WTC11 (cell line): Measurements from ENCODE around the gene ZNF507. TPM values are rescaled to one million over a fixed set of nuclear protein-coding genes. Genes with fewer than 3 reads are reported as not detected.

Source experiments
- ATAC-seq: fragments of 200-7000 bp; cut with Tn5 transposase; 2 replicates; pipeline ENCODE4 v1.10.0; 2021; ENCODE audit warnings: mild to moderate bottlenecking, moderate library complexity
- CTCF ChIA-PET: fragments of 300-600 bp; sonication (Branson Sonifier 250); formaldehyde crosslinking; loops from one replicate; lab custom pipeline; 2021; ENCODE audit warnings: antibody characterized with exemption; lab: Charles Lee
- POLR2A ChIA-PET: fragments of 350-600 bp; sonication (Branson Sonifier 250); formaldehyde crosslinking; loops from one replicate; lab custom pipeline; 2021; ENCODE audit warnings: antibody characterized with exemption; lab: Charles Lee
- DNase-seq: peaks from one replicate; pipeline ENCODE4 v3.0.0; 2021; ENCODE audit warnings: low spot score
- H3K27ac Mint-ChIP-seq: 2 replicates; pipeline ENCODE4 v1.8.0; 2021; ENCODE audit warnings: mixed read lengths
- H3K27me3 Mint-ChIP-seq: 2 replicates; pipeline ENCODE4 v1.8.0; 2021; ENCODE audit warnings: low read depth, mild to moderate bottlenecking, moderate library complexity, mixed read lengths
- H3K36me3 Mint-ChIP-seq: 2 replicates; pipeline ENCODE4 v1.8.0; 2021; ENCODE audit warnings: mixed read lengths
- H3K4me1 Mint-ChIP-seq: 2 replicates; pipeline ENCODE4 v1.8.0; 2022; ENCODE audit warnings: mixed read lengths
- H3K4me3 Mint-ChIP-seq: 2 replicates; pipeline ENCODE4 v1.8.0; 2021; ENCODE audit warnings: mild to moderate bottlenecking, moderate library complexity, mixed read lengths
- H3K9me3 Mint-ChIP-seq: 2 replicates; pipeline ENCODE4 v1.8.0; 2021; ENCODE audit warnings: mixed read lengths
- CREB1 ChIP-seq: sonication (generic); formaldehyde crosslinking; IDR thresholded peaks from 2 replicates; pipeline ENCODE4 v1.8.0; 2023; ENCODE audit warnings: mild to moderate bottlenecking, missing genetic modification reagents
- ESRRA ChIP-seq: sonication (generic); formaldehyde crosslinking; IDR thresholded peaks from 2 replicates; pipeline ENCODE4 v1.8.1; 2022; ENCODE audit warnings: mild to moderate bottlenecking, missing genetic modification reagents, borderline replicate concordance
- HMGA2 ChIP-seq: fragments of 250-450 bp; sonication (Bioruptor Pico); IDR thresholded peaks from 2 replicates; pipeline ENCODE4 v1.4.0; 2021; ENCODE audit warnings: mild to moderate bottlenecking, moderate library complexity
- MYBL2 ChIP-seq: sonication (generic); formaldehyde crosslinking; IDR thresholded peaks from 2 replicates; pipeline ENCODE4 v1.8.1; 2023; ENCODE audit warnings: mild to moderate bottlenecking, moderate library complexity, missing genetic modification reagents
- TEAD4 ChIP-seq: sonication (generic); formaldehyde crosslinking; IDR thresholded peaks from 2 replicates; pipeline ENCODE4 v1.8.0; 2022; ENCODE audit warnings: mild to moderate bottlenecking, missing genetic modification reagents
- ZNF219 ChIP-seq: sonication (generic); formaldehyde crosslinking; IDR thresholded peaks from 2 replicates; pipeline ENCODE4 v1.8.0; 2023; ENCODE audit warnings: missing genetic modification reagents, mild to moderate bottlenecking, borderline replicate concordance
- ZNF232 ChIP-seq: sonication (generic); formaldehyde crosslinking; IDR thresholded peaks from 2 replicates; pipeline ENCODE4 v1.8.0; 2022; ENCODE audit warnings: mild to moderate bottlenecking, missing genetic modification reagents
- total RNA-seq: library from RNA; stranded (reverse); gene quantifications from 3 replicates; pipeline ENCODE4 v1.2.3, GENCODE V29; 2021
- TF ChIP-seq, protein P1 (sequence below): sonication (generic); formaldehyde crosslinking; IDR thresholded peaks from 2 replicates; pipeline ENCODE4 v1.8.0; 2022; ENCODE audit warnings: mild to moderate bottlenecking, missing genetic modification reagents
- TF ChIP-seq, protein P2 (sequence below): fragments of 250-450 bp; sonication (Bioruptor Pico); IDR thresholded peaks from 2 replicates; pipeline ENCODE4 v1.9.0; 2021; ENCODE audit warnings: mild to moderate bottlenecking
- TF ChIP-seq, protein P3 (sequence below): fragments of 250-450 bp; sonication (Bioruptor Pico); IDR thresholded peaks from 2 replicates; pipeline ENCODE4 v1.9.0; 2021; ENCODE audit warnings: mild to moderate bottlenecking
- TF ChIP-seq, protein P4 (sequence below): sonication (generic); formaldehyde crosslinking; IDR thresholded peaks from 2 replicates; pipeline ENCODE4 v1.8.1; 2023; ENCODE audit warnings: mild to moderate bottlenecking, missing genetic modification reagents
- TF ChIP-seq, protein P5 (sequence below): sonication (generic); formaldehyde crosslinking; IDR thresholded peaks from 2 replicates; pipeline ENCODE4 v1.8.0; 2023; ENCODE audit warnings: missing genetic modification reagents, mild to moderate bottlenecking, borderline replicate concordance
- TF ChIP-seq, protein P6 (sequence below): fragments of 250-450 bp; sonication (Bioruptor Pico); IDR thresholded peaks from 2 replicates; pipeline ENCODE4 v1.9.0; 2021; ENCODE audit warnings: mild to moderate bottlenecking, borderline replicate concordance

Gene ZNF507
- total RNA-seq, 1 experiment from 2014 or later = 27.6 TPM

DNA sequence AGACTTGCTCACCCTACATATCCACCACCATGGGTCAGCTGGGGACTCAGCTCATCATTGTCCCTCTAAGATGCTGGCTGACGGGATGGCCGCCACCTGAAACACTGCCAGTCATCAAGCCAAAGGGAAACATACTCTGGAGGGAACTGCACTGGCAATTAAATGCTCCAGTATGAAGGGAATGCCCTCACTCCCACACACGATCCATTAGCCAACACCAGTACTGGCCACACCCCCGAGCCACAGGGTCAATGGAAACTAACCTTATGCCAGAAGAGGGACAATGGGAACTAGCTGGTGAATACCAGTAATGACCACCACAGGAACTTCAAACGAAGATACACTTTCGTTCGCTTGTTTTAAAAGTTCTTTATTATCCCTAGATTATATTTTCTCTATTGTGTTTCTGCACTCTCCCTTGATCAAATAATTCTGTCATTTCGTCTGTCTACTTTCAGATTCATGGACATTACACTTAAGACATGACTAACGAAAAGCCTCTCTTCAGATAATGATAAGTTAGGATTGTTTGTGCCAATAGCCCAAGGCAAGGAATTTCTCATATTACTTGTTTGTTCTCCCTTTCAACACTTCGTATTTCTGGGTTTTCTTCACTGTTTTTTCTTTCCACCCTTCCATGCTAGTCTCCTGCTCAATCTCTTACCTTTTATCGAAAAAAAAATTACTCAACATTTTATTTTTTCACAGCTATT is 1.7 kb upstream of the ZNF507 start:
- Mint-ChIP-seq H3K4me3 (no peak overlapping the region), H3K36me3 (peaks cover 1% of the 10 kb centered on the region; the same call in 1 of the 2 replicates), H3K9me3 (peaks cover 4% of the 10 kb centered on the region; the same call in 1 of the 2 replicates), H3K4me1 (peaks cover 6% of the 10 kb centered on the region), H3K27me3 (peaks cover 5% of the 10 kb centered on the region), H3K27ac (no peak overlapping the region)
- ChIA-PET POLR2A (no interaction called here), CTCF (interaction anchor here (0.6 to 1.1 kb wide), 3 partner anchors 25 to 157 kb away, joined by 3 to 4 read pairs (median 3); no protein-coding TSS in a partner anchor)
- no peak for ATAC-seq
- TF ChIP-seq, protein P1, sequence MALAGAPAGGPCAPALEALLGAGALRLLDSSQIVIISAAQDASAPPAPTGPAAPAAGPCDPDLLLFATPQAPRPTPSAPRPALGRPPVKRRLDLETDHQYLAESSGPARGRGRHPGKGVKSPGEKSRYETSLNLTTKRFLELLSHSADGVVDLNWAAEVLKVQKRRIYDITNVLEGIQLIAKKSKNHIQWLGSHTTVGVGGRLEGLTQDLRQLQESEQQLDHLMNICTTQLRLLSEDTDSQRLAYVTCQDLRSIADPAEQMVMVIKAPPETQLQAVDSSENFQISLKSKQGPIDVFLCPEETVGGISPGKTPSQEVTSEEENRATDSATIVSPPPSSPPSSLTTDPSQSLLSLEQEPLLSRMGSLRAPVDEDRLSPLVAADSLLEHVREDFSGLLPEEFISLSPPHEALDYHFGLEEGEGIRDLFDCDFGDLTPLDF = no peak
- TF ChIP-seq MYBL2 (CRISPR knock-in tag) (no peak), ESRRA (CRISPR knock-in tag) (no peak), ZNF232 (CRISPR knock-in tag) (no peak), TEAD4 (CRISPR knock-in tag) (no peak), ZNF219 (CRISPR knock-in tag) (no peak), CREB1 (CRISPR knock-in tag) (no peak), HMGA2 (CRISPR knock-in tag) (no peak)
- TF ChIP-seq, protein P2, sequence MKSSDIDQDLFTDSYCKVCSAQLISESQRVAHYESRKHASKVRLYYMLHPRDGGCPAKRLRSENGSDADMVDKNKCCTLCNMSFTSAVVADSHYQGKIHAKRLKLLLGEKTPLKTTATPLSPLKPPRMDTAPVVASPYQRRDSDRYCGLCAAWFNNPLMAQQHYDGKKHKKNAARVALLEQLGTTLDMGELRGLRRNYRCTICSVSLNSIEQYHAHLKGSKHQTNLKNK (CRISPR knock-in tag) = no peak
- TF ChIP-seq, protein P3, sequence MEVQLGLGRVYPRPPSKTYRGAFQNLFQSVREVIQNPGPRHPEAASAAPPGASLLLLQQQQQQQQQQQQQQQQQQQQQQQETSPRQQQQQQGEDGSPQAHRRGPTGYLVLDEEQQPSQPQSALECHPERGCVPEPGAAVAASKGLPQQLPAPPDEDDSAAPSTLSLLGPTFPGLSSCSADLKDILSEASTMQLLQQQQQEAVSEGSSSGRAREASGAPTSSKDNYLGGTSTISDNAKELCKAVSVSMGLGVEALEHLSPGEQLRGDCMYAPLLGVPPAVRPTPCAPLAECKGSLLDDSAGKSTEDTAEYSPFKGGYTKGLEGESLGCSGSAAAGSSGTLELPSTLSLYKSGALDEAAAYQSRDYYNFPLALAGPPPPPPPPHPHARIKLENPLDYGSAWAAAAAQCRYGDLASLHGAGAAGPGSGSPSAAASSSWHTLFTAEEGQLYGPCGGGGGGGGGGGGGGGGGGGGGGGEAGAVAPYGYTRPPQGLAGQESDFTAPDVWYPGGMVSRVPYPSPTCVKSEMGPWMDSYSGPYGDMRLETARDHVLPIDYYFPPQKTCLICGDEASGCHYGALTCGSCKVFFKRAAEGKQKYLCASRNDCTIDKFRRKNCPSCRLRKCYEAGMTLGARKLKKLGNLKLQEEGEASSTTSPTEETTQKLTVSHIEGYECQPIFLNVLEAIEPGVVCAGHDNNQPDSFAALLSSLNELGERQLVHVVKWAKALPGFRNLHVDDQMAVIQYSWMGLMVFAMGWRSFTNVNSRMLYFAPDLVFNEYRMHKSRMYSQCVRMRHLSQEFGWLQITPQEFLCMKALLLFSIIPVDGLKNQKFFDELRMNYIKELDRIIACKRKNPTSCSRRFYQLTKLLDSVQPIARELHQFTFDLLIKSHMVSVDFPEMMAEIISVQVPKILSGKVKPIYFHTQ (CRISPR knock-in tag) = no peak
- TF ChIP-seq, protein P4, sequence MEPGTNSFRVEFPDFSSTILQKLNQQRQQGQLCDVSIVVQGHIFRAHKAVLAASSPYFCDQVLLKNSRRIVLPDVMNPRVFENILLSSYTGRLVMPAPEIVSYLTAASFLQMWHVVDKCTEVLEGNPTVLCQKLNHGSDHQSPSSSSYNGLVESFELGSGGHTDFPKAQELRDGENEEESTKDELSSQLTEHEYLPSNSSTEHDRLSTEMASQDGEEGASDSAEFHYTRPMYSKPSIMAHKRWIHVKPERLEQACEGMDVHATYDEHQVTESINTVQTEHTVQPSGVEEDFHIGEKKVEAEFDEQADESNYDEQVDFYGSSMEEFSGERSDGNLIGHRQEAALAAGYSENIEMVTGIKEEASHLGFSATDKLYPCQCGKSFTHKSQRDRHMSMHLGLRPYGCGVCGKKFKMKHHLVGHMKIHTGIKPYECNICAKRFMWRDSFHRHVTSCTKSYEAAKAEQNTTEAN (CRISPR knock-in tag) = no peak
- TF ChIP-seq, protein P5, sequence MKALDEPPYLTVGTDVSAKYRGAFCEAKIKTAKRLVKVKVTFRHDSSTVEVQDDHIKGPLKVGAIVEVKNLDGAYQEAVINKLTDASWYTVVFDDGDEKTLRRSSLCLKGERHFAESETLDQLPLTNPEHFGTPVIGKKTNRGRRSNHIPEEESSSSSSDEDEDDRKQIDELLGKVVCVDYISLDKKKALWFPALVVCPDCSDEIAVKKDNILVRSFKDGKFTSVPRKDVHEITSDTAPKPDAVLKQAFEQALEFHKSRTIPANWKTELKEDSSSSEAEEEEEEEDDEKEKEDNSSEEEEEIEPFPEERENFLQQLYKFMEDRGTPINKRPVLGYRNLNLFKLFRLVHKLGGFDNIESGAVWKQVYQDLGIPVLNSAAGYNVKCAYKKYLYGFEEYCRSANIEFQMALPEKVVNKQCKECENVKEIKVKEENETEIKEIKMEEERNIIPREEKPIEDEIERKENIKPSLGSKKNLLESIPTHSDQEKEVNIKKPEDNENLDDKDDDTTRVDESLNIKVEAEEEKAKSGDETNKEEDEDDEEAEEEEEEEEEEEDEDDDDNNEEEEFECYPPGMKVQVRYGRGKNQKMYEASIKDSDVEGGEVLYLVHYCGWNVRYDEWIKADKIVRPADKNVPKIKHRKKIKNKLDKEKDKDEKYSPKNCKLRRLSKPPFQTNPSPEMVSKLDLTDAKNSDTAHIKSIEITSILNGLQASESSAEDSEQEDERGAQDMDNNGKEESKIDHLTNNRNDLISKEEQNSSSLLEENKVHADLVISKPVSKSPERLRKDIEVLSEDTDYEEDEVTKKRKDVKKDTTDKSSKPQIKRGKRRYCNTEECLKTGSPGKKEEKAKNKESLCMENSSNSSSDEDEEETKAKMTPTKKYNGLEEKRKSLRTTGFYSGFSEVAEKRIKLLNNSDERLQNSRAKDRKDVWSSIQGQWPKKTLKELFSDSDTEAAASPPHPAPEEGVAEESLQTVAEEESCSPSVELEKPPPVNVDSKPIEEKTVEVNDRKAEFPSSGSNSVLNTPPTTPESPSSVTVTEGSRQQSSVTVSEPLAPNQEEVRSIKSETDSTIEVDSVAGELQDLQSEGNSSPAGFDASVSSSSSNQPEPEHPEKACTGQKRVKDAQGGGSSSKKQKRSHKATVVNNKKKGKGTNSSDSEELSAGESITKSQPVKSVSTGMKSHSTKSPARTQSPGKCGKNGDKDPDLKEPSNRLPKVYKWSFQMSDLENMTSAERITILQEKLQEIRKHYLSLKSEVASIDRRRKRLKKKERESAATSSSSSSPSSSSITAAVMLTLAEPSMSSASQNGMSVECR = no peak
- TF ChIP-seq, protein P6, sequence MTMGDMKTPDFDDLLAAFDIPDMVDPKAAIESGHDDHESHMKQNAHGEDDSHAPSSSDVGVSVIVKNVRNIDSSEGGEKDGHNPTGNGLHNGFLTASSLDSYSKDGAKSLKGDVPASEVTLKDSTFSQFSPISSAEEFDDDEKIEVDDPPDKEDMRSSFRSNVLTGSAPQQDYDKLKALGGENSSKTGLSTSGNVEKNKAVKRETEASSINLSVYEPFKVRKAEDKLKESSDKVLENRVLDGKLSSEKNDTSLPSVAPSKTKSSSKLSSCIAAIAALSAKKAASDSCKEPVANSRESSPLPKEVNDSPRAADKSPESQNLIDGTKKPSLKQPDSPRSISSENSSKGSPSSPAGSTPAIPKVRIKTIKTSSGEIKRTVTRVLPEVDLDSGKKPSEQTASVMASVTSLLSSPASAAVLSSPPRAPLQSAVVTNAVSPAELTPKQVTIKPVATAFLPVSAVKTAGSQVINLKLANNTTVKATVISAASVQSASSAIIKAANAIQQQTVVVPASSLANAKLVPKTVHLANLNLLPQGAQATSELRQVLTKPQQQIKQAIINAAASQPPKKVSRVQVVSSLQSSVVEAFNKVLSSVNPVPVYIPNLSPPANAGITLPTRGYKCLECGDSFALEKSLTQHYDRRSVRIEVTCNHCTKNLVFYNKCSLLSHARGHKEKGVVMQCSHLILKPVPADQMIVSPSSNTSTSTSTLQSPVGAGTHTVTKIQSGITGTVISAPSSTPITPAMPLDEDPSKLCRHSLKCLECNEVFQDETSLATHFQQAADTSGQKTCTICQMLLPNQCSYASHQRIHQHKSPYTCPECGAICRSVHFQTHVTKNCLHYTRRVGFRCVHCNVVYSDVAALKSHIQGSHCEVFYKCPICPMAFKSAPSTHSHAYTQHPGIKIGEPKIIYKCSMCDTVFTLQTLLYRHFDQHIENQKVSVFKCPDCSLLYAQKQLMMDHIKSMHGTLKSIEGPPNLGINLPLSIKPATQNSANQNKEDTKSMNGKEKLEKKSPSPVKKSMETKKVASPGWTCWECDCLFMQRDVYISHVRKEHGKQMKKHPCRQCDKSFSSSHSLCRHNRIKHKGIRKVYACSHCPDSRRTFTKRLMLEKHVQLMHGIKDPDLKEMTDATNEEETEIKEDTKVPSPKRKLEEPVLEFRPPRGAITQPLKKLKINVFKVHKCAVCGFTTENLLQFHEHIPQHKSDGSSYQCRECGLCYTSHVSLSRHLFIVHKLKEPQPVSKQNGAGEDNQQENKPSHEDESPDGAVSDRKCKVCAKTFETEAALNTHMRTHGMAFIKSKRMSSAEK = no peak
- DNase-seq = no peak
